ENCODE results near the gene CBX8.

Gene CBX8

DNA sequence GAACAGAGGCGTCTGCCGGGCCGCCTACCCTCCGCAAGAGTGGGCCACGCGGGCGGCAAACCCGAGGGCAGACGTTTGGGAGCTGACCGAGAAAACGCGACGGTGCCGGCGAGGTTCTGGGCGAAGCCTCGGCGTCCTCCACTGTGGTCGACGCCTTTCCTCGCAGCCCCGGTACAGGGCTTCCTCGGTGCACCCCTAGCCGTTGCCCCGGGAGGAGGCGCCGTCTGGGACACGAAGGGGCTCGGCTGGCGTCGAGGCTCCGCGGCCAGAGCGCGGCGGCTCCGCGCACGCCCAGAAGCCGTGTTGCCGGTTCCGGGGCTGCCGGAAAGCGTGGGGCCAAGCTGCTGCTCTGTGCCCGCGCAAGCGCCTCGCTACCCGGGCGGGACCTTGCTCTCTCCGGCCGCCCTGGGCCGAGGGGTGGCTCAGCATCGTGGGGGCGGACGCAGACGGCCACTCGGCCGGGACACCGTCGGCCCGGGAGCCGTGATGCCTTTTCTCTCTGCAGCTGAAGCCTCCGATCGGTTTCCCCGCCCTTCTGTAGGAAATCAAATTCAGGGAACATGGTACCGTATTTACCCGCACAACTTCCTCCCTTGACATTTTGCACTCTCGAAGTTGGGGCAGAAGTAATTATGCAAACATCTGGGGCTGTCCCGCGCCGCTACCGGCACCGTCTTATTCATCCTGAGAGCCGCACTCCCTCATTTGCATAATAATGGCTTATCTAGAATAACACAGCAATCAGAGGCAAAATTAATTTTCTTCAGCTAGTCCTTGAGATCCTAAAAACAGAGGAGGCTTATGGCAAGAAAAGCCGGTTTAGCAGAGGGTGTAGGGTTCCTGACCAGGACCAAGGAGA lies 7.3 kb upstream of the CBX8 start:
- DNase-seq, result no peak

DNA sequence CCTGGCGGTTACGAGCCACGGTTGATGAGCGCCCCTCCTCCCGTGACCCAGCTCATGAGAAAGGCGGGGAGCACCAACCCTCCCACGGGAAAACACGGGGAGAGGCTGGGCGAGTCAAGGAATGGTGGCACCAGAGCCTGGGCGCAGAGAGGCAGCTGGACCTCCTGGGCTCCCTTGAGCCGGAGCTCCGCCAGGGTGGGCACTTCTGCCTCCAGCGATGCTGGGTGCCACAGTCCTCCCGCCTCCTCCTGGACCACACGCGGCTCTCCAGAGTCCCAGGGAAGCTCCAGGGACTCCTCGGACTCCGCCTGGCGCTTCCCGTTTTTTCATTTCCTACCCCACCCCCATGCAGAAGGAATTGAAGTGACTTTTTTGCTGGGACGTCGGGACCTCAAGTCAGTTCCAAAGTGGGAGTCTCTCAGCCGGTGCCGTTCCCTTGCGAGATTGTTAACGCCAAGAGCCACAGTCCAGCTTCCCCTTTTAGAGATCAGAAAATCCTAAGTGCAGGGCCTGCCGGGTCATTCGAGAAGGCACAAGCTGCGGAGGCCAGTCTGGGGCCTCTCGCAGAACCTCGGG lies 6.6 kb upstream of the CBX8 start:
- DNase-seq, result no peak

DNA sequence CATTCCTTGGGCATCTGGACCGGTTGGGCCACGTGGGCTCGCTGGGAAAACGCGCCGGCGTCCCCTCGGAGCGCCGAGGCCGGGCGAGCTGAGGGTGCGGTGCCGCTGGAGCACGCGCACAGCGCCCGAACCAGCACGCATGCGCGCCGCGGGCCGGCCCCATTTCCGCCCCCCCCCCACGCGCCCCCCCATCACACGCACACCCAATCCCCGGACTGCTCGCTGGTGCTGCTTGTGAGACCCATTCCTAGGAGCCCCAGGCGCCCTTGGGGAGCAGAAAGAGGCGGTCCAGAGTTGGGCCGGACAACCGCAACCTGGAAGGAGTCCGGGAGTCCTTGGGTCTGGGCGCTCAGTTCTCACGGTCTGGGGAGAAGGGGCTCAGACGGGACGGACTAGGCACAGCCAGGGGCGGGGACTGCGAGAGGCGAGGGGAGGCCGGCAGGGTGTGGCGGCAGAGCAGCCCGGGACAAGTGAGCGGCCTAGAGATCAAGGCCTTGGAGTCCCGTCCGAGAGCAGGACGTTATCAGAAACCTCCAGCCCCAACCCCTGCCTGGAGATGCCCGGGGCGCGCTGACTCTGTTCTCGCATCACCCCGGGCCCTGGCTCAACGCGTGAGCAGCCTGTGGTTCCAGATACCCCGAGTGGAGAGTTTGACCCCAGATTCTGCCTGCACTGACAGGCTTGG lies 6.0 kb upstream of the CBX8 start:
- no peak for DNase-seq

DNA sequence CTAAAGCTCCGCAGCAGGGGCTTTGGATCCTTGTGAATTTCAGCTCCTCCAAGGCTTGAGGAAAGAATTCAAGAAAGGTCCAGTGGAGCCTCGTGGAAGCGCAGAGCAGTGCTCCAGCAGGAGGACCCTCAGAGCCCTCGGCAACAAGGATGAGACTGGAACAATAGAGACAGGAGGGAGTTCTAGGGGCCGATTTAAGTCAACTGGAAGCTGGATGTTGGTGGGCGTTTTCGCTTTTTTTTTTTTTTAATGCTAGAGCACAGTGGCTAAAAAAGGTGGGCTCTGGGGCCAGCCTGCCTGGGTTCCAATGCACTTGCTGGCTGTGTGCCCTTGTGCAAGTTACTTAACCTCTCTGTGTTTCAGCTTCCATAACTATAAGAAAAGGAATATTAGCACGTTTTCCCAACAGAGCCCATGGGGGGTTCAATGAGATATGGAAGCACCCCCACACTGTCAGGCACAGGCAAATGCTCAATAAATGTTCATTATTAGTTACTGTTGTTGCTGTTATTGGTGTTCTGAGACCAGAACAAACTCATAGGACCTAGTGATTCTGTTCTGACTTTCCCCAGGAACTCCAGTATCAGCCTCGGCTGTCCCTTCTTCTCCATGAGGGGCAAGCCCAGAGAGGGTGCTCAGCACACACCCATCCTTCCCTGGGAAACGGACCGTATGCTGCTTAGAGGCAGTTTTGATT lies 5.3 kb upstream of the CBX8 start:
- DNase-seq, result no peak

DNA sequence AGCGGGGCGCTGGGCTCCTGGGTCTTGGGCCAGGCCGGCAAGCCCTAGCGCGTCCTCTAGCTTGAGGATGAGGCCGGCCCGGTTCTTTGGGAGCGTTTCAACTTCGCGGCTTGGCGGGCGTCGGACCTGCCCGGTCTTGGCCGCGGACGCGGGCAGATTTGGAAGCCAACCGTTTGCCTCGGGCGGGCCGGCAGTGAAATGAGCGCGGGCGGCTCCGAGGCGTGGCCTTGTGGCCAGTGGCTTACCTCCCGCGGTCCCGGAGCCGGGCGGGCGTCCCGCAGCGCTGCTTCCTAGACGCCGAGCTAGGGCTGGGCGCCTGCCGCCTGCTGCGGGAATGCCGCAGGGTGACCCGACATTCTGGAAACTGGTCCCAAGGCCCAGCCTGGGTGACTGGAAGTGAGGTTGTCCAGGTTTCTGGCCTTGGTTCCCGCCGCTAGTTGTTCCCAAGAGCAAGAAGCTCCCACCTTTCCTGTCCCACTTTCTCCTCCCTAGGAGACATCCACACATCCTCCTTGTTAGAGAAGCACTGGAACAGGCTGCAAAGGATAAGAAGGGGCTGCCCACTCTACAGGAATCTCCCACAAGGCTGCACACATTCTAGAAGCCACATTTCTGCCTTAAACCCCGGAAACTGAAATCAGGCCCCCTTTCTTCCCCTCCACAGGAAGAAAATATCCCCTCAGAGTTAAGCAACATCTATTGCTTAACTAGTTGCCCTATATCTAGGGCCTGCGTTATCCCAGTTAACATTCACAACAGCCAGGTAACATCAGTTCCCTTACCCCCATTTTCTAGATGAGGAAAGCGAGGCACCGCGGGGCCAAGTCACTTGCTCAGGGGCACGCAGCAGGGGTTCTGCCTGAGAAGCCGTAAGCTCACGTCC lies 4.5 kb upstream of the CBX8 start:
- no peak for DNase-seq

DNA sequence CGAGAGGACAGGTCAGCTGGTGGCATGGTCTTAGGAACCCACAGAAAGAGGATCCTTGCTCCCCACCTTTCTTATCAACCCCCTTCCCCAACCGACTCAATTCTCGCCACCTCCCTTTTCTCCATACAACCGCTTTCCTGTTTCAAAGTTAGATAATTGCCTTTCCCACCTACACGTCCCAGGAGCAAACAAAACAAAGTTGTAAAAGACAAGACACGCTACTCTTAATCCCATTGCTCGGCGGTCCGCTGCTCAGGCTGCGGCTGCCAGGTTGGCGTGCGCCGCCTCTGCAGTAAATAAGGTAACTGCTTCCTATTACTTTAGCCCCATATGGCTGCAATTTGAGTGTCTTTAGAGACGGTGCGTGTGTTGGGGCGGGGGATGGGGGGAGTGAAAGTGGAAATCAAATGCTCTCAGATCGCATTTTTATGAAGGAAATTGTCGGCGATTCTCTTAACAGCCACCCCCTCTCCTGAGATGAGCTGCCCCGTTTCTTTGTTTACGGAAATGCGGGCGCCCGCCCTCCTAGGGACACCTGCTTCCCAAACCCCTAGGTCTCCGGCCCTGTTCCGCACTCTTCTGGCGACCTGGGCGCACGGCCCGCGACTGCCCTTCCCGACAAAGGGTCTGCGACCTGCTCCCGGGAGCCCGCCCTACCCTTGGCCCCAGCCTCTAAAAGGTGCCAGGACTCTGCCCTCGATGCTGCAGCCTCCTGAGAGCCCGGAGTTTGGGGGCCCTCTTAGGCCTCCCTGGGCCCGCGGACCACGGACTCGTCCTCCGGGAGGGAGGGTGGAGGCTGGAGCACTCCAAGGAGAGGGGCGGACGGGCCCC lies 3.7 kb upstream of the CBX8 start:
- no peak for DNase-seq

DNA sequence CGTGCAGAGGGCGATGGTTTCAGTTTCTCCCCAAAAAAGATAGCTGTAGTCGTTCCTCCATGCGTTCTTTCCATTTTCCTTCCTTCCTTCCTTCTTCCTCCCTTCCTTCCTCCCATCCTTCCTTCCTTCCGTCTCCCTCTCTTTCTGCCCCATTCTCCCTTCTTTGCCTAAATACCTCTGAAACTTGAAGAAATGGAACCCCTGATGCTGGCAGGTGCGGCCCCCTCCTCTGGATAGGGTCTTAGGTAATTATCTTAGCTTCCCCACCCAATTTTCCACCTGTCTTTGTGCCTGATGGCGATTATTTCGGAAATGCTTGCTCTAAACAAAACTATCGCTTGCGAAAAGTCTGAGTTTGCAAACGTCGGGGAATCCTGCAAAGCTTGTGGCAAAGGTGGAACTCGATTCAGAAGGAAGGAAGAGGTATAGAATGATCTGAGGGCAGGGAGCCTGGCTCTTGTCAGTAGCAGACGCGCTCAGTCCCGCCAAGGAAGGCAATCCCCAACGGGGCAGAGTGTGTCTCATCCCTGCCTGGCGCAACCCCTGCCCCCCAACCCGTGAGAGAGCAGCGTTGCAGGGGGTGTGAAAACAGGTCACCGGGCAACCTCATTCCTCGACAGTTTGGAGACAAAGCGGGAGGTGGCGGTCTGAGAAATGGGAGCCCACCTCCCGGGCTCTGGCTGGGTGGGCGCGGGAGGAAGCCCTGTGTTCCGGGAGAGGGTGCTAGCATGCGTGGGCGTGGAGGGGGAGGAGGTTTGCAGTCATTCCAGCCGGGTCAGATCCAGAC lies 2.9 kb upstream of the CBX8 start:
- no peak for DNase-seq

DNA sequence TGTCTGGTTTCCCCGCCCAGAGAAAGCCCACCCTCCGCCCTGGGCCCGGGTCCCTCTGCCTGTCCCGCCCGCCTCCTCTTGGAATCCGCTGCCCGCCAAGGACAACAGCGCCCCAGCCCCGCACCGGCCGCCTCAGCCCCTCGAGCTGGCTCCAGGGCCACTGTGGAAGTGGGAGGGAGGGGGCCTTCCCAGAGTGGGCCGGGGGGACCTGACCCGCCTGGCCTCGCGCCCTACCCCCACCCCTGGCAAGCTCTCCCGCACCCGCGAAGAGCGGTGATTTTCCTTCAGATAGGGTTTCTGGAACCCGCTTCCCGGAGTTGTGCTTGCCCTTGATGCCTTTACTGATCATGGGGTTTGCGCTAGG lies 2.3 kb upstream of the CBX8 start:
- no peak for DNase-seq

DNA sequence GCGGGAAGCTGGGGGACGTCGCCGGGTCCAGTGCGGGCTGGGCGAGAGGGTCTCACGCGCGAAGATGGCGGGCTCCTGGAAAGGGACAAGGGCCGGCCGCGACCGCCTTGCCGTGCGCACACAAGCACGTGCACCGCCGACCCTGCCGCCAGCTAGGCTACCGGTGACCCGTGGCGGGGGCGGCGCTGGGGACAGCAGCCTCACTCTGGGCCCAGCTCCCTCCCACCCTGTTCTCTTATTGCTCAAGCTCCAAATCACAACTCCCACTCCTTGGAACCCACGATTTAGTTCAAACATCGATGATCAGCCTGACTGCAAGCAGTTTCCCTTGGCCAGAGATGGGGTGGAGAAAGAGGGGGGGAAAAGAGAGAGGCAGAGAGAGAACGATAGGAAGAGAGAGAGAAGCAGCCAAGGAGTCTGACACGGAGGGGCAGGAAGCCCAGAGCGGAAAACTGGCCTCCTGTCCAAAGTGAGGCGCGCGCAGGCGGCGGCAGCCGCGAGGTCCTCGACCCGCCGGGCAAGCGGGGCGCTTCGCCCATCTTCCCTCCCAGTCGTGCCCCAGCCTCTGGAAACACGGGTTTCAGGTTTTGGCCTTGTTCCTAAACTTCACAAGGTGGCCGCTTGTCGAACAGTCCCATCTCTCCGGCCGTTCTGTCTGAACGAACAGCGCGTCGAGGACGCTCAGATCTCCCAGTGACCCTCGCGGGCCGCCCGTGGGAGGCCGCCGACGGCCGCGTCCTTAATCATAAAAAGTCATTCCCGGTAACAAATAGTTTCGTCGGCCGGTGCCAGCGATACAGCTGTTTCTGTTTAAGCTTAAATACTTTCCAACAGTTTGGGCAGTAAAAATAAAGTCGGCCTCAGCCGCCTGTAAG lies 1.7 kb upstream of the CBX8 start:
- no peak for DNase-seq

DNA sequence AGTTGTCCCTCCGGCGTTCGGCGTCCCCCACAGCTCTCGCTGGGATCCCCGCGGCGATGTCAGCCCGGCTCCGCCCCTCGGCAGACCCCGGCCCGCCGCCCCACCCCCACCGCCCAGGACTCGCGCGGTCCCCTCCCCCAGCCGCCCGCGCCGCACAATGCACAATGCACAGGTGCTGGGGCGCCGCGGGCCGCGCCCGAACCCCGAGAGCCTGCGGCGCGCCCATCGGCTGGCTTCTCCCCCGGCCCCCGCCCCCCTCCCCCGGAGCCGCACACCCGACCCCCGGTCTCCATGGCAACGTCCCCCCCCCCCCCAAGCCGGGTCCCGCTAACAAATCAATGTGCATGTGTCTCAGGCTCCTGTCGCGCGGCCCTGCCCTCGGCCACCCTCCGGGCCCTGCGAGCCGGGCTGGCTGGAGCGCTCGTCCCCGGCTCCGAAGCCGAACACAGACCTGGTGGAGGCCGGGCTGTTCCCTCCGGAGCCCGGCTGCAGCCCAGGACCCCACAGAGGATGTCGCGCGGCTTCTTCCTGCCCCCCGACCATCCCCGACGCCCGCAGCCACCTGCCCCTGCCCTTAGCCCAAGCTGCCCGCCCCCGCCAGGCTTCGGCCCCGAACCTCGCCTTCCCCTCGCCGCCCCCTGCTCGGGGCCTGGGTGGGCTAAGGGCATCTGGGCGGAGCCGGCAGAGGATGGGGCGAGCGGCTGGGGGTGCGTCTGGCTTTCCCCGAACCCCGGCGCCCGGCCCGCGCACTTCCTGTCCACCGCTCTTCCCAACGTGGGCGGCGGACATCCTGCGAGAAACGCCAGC lies 818 bp upstream of the CBX8 start:
- no peak for DNase-seq

DNA sequence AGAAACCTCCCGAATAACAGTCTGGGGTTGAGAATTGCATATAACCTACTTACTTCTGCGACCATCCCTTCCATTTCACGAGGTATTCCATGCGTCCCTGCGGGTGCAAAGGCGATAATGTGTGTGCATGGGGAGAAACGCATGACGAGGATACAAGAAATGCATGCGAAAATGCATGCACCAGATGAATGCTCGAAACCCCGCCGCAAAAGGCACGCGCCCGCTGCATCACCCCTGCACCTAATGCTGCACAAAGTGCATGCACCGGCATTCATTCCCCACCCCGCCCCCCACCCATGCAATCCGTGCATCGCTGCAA lies 474 bp downstream of the CBX8 start:
- DNase-seq, result no peak

DNA sequence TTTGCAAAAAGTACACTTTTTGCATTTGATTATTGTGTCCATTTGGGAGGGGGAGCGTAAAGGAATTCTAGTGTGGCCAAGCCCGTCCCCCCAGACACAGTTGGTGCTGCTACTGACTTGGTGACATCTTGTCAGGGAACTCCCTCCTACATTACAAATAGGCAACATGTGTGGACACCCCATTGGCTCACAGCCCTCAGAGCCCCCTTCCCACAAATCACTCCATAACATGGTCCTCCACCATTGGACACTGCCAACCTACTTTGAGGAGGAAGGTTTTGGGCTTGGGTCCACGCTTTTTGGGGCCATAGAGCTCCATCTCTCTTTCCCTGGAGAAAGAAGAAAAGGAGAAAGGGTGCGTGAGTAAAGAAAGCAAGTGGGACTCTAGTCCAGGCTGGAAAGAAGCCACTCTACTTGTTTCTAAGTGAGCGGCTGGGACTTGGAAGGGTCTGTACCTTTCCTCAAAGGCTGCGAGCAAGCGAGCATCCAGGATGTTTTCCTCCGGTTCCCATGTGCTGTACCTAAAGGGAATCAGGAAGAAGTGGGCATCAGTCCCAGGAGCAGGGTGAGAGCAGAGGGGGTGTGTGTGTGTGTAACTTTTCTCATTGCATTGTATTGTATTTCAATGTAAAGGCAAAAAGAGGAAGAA lies 958 bp downstream of the CBX8 start:
- no peak for DNase-seq

DNA sequence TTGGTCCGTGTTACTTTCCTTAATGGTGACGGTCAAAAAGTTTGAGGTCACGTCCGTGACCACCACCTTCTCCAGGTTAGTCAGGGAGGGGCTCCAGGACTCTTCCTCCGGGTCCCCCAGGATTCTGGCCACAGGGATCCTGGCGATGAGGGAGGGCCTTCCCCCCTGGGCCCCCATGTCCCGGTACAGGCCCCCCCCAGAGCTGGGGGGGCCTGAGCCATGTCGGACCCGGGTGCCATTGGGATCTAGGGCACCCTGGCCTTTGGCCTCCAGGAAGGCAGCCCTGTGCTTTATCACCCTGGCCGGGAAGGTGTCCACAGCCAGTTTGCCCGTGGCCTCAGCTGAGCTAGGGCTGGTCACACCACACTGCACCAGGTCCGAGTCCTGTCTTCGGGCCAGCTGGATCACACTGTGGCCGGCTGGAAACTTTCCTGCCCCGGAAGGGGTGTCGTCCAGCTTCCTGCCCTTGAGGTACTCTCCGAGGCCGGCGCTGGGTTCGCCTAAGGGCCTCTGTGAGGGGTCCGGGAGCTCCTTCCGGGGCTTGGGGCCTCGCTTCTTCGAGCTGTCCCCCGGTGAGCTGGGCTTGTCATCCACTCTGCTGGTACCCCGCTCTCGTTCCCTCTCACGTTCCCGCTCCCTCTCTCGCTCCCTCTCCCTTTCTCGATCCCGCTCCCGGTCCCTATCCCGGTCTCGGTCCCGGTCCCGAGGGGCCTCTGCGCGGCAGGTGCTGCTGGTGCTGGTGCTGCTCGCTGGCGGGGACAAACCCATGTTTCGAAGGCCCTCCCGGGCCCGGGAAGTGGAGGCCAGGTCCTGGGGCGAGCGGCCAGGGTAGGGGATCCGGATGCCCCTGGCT lies 2.0 kb downstream of the CBX8 start:
- no peak for DNase-seq

DNA sequence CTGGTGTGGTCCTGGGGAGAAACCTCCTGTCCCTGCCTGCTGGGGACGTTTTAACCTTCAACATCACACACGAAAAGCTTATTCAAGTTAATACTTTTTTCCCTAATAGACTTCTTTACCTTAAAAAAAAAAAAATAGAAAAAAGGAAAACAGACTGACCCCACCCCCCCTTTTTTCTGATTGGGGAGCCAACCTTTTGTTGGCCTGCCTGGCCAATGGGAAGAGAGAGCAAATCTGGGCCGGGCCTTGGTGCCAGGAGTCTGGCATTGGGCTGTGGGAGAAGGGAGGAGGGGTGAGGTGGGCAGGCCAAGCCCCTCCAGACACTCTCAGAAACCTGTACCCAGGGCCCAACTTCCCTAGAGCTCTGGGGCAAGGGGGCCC lies 3.0 kb downstream of the CBX8 start:
- DNase-seq, result no peak

DNA sequence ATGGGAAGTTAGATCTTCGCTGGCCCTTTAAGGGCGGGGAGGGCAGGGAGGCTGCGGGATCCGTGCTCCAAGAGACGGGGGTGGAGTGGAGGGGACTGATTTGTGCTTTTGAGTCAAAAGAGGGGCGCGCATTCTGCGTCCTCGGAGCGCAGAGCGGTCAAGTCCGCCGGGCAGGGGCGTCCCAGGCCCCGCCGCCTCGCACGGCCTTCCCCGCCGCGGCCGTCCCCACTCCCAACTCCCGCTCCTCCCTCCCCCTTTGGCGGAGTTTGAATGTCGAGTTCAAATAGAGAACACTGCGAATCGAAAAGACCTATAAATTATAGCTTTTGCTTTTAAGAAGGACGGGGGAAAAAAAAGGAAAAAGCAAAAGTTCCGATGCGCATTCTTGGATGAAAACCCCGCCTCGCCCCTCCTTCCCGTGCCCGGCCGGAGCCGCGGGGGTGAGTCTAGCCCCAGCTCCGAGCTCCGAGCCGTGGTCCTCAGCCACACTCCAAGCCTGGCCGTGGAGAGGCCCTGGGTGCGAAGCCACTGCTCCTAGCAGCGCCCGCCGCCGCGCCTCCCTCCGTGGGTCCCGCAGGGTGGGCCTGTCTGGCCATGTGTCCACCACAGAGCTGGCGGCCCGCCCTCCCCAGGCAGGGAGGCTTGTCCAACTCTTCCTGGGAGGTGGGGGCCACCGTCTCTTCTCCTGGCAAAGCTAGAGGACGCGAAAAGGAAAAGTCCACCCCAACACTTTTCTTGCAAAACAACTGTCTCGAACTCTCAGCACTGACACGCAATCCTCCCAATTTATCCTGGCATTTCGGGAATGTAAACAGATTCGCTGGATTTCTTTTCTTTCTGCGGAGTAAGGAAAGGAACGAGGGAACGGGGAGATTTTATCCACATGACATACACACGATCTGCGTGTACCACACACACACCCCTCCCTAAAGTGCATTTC lies 3.6 kb downstream of the CBX8 start:
- no peak for DNase-seq

DNA sequence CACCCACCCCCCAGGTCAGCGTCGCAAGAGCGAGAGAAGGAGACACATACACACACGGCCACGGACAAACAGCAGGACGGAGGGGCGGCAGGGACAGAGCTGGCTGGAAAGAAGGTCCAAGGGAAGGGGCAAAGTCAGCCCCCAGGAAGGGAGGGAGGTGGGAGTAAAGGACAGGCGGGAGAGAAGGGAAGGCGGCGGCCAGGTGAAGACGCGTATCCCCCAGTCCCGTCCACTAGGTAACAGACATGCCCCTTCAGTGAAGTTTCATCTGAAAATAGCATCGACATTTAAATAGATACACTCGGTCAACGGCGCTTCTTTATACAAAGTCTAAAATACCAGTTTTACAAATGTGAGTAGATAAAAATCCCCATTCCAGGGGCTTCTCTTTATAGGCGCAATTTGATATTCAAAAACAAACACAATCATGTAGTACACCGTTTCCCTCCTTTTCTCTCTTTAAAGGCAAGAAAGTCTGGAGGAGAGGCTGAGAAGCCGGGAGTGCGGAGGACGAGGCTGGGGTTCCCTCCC lies 4.5 kb downstream of the CBX8 start:
- no peak for DNase-seq
